GM21381 (cell line): ENCODE results near the gene ATAD3B.
"Not testable (repeated sequence)": the region's sequence is repeated elsewhere in the genome, so short reads cannot be mapped to it uniquely, and the experiment has no call there.

Source experiments
- ATAC-seq: cut with Tn5 transposase; IDR thresholded peaks from one replicate; pipeline ENCODE4 v1.9.1; 2021; ENCODE audit warnings: mild to moderate bottlenecking, moderate library complexity; ENCODE audit not compliant: unreplicated experiment

ATAD3B gene, protein sequence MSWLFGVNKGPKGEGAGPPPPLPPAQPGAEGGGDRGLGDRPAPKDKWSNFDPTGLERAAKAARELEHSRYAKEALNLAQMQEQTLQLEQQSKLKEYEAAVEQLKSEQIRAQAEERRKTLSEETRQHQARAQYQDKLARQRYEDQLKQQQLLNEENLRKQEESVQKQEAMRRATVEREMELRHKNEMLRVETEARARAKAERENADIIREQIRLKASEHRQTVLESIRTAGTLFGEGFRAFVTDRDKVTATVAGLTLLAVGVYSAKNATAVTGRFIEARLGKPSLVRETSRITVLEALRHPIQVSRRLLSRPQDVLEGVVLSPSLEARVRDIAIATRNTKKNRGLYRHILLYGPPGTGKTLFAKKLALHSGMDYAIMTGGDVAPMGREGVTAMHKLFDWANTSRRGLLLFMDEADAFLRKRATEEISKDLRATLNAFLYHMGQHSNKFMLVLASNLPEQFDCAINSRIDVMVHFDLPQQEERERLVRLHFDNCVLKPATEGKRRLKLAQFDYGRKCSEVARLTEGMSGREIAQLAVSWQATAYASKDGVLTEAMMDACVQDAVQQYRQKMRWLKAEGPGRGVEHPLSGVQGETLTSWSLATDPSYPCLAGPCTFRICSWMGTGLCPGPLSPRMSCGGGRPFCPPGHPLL

DNA sequence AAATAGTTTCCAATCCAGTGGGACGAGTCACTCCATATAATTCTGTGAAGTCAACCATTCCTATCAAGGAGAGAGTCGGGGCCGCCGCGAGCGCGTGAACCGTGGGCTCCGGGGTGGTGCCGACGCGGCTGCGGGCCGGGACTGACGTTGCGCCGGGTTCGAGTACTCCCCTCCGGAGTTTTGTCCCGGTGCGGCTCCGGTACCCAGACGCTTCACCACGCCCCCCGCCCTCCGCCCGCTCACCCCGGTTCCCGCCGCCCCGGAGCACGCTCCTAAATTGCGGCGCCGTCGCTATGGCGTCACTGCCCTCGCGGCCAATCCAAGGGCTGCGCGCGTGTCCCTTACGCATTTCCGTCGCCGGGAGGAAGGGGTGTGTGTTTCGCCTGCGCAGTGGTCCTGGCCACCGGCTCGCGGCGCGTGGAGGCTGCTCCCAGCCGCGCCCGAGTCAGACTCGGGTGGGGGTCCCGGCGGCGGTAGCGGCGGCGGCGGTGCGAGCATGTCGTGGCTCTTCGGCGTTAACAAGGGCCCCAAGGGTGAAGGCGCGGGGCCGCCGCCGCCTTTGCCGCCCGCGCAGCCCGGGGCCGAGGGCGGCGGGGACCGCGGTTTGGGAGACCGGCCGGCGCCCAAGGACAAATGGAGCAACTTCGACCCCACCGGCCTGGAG lies at the start of gene ATAD3B:
ATAD3B (plus strand) TSS at position 377 of the 664 bp plus-strand sequence; CDS start at position 497, 120 bp downstream.
- peak; percentile 92 for ATAC-seq

DNA sequence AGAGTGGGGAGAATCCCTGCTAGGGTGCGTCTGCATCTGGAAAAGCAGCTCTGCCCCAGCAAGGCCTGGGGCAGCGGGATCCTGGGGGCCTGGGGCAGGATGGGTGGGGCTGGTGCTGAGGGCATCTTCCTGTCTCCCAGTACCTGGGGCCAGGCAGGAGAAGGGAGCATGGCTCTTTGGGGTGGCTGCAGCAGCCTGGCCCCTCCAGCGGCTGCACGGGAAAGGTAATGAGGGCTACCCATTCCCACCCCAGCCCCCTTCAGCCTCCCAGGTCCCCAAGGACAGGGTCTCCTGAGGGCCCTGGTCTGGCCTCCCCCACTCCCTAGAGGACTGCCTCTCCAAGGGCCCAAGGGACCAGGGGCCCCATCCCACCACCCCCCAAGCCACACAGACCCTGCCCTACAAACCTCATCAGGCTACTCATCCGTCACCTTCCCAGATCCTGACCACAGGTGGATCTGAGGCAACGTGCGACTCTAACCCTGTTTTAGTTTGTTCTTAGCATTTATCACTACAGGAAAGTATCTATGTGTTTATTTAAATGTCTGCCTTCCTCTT lies 49.6 kb upstream of the ATAD3B start:
- no peak for ATAC-seq

DNA sequence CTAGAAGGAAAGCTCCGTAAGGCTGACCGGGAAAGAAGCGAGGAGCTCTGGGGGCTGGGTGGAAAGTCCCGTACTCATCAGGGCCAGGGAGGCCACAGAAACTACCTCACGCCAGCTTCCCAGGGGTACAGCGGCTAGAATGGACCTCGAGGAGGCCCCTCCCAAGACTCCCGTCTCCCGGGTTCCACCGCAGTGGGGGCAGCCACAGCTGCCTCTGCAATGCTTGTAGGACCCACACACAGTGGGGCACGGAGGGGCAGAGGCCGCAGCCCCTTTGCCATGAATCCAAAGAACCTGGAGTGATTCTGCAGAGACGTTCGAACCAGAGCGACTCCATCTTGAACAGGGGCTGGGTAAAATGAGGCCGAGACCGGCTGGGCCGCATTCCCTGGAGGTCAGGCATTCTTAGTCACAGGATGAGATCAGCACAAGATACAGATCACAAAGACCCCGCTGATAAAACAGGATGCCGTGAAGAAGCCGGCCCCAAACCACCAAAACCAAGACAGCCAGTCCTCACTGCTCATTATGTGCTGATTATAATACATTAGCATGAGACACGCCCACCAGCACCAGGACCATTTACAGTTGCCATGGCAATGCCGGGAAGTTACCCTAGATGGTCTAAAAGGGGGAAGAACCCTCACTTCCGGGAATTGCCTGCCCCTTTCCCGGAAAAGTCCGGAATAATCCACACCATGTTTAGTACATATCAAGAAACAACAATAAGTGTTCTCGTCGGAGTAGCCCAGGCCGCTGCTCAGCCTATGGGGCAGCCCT lies 48.9 kb upstream of the ATAD3B start:
- no peak for ATAC-seq

DNA sequence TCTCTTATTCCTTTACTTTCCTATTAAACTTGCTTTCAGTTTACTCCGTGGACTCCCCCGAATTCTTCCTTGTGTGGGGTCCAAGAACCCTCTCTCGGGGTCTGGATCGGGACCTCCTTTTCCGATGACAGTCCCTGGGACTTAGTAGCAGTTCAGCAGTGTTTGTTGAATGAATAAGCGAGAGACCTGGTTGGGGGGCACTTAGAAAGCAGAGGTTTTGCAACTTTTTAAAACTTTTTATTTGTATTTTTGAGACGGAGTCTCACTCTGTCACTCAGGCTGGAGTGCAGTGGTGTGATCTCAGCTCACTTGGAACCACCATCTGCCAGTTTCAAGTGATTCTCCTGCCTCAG lies 48.3 kb upstream of the ATAD3B start:
- no peak for ATAC-seq

DNA sequence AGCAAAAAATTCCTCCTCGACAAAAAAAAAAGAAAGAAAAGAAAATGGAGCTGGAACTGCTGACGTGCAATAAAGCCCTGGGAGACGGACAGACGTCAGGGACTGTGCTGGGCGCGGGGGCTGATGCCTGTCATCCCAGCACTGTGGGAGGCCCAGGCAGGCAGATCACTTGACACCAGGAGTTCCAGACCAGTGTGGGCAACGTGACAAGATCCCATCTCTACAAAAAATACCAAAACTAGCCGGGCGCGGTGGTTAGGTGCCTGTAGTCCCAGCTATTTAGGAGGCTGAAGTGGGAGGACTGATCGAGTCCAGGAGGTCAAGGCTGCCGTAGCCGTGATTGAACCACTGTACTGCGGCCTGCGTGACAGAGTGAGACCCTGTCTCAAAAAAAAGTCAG lies 46.9 kb upstream of the ATAD3B start:
- no peak for ATAC-seq

DNA sequence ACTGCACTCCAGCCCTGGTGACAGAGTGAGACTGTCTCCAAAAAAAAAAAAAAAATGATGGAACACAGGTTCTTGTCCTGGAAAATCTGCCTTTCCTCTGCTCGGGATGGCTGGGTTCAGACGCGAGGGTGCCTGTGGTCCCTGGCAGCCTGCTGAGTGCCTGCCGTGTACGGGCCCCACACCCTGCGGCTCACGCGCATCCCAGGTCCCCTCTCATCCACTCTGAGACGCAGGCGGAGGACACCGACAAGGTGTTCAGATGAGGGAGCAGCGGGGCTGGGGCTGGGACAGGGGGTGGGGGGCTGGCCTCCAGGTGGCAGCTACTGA lies 46.2 kb upstream of the ATAD3B start:
- no peak for ATAC-seq

DNA sequence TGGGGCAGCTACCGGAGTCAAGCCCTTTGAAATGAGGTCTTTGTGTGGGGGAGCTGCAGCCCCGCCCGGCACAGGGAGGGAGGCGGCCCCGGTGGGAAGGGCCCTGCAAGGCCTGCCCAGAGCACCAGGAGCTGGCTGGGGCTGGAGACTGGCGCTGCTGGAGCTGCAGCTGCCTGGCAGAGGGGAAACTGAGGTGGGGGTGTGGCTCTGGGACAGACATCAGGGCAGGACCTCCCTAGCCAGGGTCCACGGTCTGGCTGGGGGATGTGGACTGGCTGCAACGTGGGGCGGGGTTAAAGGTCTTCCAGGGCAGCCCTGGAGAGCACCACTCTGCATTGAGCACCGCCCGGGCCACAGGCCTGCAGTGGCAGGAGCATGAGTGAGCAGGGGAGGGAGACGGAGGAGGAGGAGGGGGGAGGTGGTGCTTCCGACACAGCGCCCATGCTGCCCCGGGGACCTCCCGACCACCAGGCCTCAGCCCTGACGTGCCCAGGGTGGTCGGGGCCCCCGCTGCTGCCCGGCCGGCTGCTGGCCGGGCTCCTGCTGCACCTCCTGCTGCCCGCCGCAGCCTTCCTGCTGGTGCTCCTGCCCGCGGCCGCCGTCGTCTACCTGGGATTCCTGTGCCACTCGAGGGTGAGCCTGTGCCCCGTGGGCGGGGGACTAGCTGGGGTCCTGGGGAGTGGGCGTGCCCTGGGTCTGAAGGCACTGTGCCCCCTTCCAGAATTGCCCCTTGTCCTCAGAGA lies 45.6 kb upstream of the ATAD3B start:
- no peak for ATAC-seq

DNA sequence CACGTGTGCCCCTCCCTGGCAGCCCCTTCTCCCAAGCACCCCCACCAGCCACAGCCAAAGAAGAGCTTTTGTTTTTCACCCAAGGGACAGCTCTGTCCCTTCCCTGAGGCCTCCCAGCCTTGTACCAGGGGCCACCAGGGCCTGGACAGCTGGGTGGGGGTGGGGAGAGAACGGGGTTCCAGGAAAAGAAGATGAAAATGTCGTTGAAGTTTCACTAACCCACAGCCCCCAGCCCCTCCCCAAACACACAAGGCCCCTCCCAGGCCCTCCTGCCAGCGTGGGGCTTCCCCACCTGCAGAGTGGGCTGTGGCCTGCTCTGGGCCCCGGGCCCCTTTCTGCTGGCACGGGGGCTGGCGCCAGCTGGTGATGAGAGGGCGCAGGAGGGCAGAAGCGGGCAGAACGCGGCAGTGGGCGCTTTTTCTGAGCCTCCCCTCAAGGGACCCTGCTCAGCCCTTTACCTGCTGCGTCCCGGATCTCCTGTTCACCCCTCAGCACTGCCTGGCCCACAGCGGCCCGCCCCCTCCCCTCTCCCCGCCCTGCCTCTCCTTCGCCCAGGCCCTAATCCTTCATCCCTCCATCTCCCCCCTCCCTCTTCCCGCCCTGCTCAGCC lies 45.0 kb upstream of the ATAD3B start:
- ATAC-seq = no peak

DNA sequence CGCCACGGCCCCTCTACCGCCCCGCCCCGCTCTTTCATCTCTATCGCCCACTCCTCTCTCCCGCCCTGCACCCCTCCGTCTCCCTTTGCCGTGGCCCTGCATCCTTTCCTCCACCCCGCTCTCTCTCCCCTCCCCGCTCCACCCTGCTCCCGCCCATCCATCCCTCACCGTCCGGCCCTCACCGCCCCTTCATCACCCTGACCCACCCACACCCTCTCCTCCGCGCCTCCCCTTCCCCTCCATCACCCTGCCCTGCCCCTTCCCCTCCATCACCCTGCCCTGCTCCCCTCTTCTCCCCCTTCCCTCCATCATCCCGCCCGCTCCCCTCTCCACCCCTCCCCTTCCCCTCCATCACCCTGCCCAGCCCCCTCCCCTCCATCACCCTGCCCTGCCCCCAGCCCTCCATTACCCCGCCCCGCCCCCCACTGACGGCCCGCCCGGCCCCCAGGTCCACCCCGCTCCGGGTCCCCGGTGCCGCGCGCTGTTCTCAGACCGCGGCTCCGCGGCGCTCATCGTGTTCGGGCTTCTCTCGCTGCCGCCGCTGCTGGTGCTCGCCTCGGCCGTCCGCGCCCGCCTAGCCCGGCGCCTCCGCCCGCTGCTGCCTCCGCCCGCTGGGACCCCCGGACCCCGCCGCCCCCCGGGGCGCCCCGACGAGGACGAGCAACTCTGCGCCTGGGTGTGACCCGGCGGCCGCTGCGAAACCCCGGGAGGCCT lies 44.3 kb upstream of the ATAD3B start:
- ATAC-seq = no peak

DNA sequence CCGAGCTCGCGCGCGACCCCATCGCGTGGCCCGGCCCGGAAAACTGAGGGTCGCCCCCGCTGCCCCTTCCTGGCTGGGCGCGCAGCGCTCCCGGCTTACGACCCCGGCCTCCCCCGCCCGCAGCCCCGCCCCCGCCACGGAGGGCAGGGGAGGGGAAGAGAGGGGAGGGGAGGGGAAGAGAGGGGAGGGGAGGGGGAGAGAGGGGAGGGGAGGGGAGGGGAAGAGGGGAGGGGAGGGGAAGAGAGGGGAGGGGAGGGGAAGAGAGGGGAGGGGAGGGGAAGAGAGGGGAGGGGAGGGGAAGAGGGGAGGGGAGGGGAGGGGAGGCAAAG lies 43.8 kb upstream of the ATAD3B start:
- ATAC-seq = no peak

DNA sequence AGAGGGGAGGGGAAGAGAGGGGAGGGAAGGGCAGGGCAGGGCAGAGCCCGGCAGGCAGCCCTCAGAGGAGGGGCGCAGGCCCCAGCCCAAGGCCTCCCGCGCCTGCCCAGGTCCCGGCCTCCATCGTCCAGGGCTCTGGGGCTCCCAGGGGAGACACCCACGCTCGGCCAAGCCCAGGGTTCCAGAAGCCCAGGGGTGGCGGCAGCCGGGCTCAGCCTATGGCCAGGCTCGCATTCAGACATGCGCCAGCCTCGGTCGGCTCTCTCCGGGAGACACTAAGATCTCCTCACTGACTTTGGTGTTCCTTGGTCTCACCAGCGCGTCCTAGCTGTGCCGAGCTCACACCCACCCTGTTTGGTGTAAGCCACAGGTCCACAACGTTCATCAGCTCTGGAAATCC lies 43.4 kb upstream of the ATAD3B start:
- ATAC-seq = no peak

DNA sequence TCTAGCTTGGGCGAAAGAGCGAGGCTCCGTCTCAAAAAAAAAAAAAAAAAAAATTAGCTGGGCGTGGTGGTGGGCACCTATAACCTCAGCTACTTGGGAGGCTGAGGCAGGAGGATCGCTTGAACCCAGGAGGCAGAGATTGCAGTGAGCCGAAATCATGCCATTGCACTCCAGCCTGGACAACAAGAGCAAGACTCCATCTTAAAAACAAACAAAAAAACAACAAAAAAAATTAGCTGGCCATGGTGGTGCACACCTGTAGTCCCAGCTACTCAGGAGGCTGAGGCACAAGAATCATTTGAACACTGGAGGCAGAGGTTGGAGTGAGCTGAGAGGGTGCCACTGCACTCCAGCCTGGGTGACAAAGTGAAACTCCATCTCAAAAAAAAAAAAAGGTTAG lies 42.6 kb upstream of the ATAD3B start:
- not testable (repeated sequence) for ATAC-seq

DNA sequence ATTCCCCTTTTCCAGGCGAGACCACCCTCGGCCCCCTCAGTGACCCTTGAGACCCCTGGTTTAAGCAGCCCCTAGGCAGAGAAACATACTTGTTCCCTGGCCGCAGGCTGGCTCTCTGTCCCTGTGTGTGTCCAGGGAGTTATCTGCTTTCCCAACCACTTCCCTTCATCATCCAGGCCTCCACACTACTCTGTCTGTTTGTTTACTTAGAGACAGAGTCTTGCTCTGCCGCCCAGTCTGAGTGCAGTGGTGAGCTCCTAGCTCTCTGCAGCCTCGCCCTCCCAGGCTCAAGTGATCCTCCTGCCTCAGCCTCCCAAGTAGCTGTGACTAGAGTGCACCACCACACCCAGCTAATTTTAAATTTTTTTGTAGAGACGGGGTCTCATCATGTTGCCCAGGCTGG lies 41.9 kb upstream of the ATAD3B start:
- no peak for ATAC-seq

DNA sequence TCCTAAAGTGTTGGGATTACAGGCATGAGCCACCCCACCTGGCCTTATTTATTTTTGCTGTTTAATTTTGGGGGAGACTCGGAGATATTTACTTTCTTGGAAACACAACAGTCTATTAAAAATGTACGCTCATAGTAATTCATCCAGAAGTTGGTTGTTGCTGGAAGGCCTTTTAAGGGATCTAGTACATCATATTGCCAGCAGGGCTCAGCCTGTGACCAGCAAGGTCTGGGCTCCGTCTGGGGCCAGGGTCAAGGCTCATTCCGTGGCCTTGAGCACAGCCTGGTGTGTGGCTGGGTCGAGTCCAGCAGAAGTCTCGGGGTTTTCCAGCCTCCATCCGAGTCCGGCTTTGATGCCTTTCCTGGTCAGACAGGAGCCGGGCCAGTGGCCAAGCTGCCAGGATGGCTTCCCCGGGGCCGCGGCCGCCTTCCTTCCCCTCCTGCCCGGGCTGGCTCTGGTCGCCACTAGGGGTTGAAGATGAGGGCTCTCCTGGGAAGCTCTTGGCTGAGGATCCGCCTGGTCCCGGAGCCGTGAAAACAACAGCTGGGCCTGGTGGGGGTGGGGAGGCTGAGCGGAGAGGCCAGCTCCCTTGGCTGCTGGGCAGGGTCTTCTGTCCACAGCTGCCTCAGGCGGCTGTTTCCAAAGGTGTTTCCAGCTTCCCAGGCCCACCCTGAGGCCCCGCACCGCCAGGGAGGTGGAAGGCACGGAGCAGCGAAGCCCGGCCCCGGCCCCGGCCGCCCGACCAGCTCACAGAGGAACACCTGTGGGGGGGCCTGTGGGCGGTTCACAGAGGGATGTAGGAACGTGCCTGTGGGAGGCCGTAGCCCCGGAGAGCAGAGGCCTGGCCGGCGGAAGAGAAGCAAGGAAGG lies 41.2 kb upstream of the ATAD3B start:
- ATAC-seq = no peak

DNA sequence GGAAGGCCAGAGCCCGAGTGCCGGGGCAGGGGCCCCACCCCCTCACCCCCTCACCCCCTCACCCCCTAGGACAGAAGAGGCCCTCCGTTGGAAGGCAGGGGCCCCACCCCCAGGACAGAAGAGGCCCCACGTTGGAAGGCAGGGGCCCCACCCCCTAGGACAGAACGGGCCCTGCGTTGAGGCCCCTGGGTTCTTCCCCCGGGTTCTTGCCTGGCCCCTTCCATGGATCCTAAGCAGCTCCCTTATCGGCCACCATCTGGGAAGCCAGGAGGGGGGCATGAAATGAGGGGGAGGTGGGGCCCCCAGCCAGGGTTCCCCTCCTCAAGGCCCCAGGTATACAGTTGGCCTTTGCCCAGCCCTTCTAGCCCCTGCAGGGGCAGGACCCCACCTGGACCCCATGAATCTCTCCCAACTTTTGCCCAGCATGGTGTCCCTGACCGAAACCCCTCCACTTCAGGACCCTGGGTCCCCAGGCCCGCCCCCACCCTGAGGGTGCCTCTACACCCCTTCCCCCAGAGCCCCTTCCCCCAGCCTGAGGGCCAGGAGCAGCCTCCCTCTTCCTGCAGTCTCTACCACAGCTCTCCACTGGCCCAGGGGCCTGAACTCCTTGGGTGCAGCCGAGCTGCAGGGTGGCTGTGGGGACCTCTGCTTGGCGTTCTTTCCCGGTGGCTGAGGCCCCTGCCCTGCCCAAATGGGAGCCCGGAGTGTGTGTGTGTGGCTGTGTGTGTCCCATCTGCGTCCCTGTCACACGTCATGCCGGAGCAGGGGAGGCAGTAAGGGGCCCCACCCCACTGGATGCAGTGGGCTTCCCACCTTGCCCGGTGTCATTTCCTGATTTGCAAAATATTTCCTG lies 40.3 kb upstream of the ATAD3B start:
- ATAC-seq = no peak

DNA sequence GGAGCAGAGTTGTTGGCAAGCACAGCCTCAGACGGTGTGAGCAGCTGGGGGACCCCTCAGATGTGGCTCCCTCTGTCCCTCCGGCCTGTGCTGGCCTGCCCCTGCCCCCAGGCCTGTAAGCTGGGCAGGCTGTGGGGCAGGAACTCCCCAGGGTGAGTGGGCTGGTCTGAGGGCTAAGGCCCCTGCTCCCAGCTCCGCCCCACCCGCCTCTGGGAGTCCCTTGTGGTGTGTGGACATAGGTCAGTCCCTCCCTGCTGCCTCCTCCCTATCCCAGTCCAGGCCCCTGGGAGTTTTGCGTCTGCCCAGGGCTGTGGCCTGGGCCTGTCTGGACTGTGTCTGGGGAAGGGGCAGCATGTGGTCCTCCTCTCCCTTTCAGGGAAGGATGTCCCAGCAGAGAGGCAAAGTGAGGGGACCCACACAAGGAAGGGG lies 39.7 kb upstream of the ATAD3B start:
- ATAC-seq = no peak

DNA sequence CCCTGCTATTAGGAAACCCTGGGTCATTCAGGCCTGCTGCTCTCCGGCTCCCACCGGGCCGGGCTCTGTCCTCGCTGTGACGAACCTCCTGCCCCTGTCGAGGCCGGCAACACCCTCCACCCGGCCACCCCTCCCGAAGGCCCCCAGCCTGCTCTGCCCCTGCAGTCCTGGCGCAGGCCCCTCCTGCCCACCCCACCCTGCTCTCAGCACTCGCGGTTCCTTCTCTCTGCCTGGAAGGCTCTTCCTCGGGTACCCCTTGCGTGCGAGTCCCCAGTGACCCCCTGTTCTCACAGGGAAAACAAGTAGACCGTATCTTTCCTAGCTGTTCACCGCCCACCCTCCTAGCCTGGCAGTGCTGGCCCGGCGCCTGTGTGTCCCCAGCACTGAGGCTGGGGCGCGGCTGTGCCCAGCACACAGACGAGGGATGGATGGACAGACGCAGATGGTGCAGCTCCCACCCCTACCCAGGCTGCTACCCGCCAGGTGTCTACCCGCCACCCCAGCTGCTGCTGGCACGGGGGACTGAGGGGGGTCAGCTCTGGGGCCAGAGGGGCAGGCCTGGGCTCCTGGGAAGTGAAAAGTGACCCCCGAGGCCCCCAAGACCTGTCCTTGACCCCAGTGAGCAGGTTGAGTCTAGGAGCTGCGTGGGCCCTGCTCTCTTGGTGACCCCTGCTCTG lies 39.2 kb upstream of the ATAD3B start:
- ATAC-seq = no peak
